MM.1S (cell line): ENCODE data around the gene ASPDH.

Source experiments
- EZH2 ChIP-seq: fragments of 300-600 bp; sonication (generic); optimal IDR thresholded peaks from 2 replicates; pipeline ENCODE3; 2017; ENCODE audit warnings: low read depth, mild to moderate bottlenecking, antibody characterized with exemption, low read length, mixed read lengths
- EZH2phosphoT487 ChIP-seq: fragments of 300-600 bp; sonication (generic); IDR thresholded peaks from 2 replicates; pipeline ENCODE4 v1.6.1; 2018; ENCODE audit warnings: antibody characterized with exemption, low read length
- TF ChIP-seq, protein P1 (sequence below): fragments of 300-600 bp; sonication (generic); IDR thresholded peaks from 2 replicates; pipeline ENCODE4 v1.5.1; 2016; ENCODE audit warnings: antibody characterized with exemption, low read length, mixed read lengths

DNA sequence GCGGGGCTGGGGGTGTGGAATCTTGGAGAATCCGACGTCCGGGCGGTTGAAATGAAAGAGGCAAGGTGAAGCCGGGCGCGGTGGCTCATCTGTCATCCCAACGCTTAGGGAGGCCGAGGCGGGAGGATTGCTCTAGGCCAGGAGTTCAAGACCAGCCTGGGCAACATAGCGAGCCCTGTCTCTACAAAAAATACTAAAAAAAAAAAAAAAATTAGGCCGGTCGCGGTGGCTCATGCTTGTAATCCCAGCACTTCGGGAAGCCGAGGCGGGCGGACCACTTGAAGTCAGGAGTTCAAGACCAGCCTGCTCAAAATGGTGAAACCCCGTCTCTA lies 36.8 kb downstream of the ASPDH start:
- TF ChIP-seq, protein P1, sequence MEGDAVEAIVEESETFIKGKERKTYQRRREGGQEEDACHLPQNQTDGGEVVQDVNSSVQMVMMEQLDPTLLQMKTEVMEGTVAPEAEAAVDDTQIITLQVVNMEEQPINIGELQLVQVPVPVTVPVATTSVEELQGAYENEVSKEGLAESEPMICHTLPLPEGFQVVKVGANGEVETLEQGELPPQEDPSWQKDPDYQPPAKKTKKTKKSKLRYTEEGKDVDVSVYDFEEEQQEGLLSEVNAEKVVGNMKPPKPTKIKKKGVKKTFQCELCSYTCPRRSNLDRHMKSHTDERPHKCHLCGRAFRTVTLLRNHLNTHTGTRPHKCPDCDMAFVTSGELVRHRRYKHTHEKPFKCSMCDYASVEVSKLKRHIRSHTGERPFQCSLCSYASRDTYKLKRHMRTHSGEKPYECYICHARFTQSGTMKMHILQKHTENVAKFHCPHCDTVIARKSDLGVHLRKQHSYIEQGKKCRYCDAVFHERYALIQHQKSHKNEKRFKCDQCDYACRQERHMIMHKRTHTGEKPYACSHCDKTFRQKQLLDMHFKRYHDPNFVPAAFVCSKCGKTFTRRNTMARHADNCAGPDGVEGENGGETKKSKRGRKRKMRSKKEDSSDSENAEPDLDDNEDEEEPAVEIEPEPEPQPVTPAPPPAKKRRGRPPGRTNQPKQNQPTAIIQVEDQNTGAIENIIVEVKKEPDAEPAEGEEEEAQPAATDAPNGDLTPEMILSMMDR, result no peak
- TF ChIP-seq EZH2 (no peak), EZH2phosphoT487 (no peak)
